Mesenchymal stem cell (in vitro differentiated cells and primary cell): ENCODE data around the gene RAB40C.

Experiments used
- DNase-seq: peaks from one replicate; pipeline ENCODE4 v3.0.0-alpha.2; 2013
- H2AFZ ChIP-seq: one replicate; pipeline ENCODE4 v1.6.1; 2013; ENCODE audit warnings: low read depth, mild to moderate bottlenecking, control low read depth, inconsistent platforms, low read length, moderate library complexity
- H2AK5ac ChIP-seq: 2 replicates; pipeline ENCODE4 v1.6.1; 2013; ENCODE audit warnings: low read length, moderate library complexity, mild to moderate bottlenecking, inconsistent platforms; ENCODE audit not compliant: severe bottlenecking
- H2BK120ac ChIP-seq: one replicate; pipeline ENCODE4 v1.6.1; 2013; ENCODE audit warnings: low read depth, mild to moderate bottlenecking, inconsistent platforms, low read length, moderate library complexity
- H2BK12ac ChIP-seq, 2 experiments: one replicate each; pipeline ENCODE4 v1.6.1; 2013; ENCODE audit warnings: inconsistent platforms in 2 of 2, low read length in 2 of 2, mild to moderate bottlenecking in 2 of 2, moderate library complexity in 2 of 2, control low read depth in 1 of 2
- H2BK15ac ChIP-seq: one replicate; pipeline ENCODE4 v1.6.1; 2013; ENCODE audit warnings: mild to moderate bottlenecking, low read depth, inconsistent platforms; ENCODE audit not compliant: poor library complexity, severe bottlenecking
- H2BK5ac ChIP-seq: 2 replicates; pipeline ENCODE4 v1.6.1; 2013; ENCODE audit warnings: low read depth, mild to moderate bottlenecking, low read length, control low read depth, inconsistent platforms; ENCODE audit not compliant: poor library complexity, severe bottlenecking
- H3K14ac ChIP-seq, 2 experiments: one replicate each; pipeline ENCODE4 v1.6.1; 2013; ENCODE audit warnings: inconsistent platforms in 2 of 2, low read length in 2 of 2, control low read depth in 1 of 2, mild to moderate bottlenecking in 1 of 2, moderate library complexity in 1 of 2
- H3K18ac ChIP-seq, 2 experiments: one replicate each; pipeline ENCODE4 v1.6.1; 2013; ENCODE audit warnings: inconsistent platforms in 2 of 2, low read length in 2 of 2, control low read depth in 1 of 2, low read depth in 1 of 2, mild to moderate bottlenecking in 1 of 2
- H3K23ac ChIP-seq, 2 experiments: one replicate each; pipeline ENCODE4 v1.6.1; 2013; ENCODE audit warnings: inconsistent platforms in 2 of 2, low read length in 2 of 2, mild to moderate bottlenecking in 2 of 2, moderate library complexity in 2 of 2, control low read depth in 1 of 2
- H3K27ac ChIP-seq: 2 replicates; pipeline ENCODE4 v1.5.1; 2013; ENCODE audit warnings: mild to moderate bottlenecking, moderate library complexity, low read length, control low read depth, inconsistent platforms; ENCODE audit not compliant: poor library complexity, severe bottlenecking
- H3K27me3 ChIP-seq, 2 experiments: 2 replicates each; pipeline versions ENCODE4 v1.6.1 to v1.7.0; 2013; ENCODE audit warnings: low read length in 2 of 2, mild to moderate bottlenecking in 2 of 2, moderate library complexity in 2 of 2, control low read depth in 1 of 2, inconsistent platforms in 1 of 2; ENCODE audit not compliant: control insufficient read depth in 1 of 2, insufficient read depth in 1 of 2
- H3K36me3 ChIP-seq, 2 experiments: 2 replicates each; pipeline versions ENCODE4 v1.6.1 to v1.7.0; 2013; ENCODE audit warnings: low read length in 2 of 2, control low read depth in 1 of 2, inconsistent platforms in 1 of 2, low read depth in 1 of 2, mild to moderate bottlenecking in 1 of 2; ENCODE audit not compliant: insufficient read depth in 2 of 2, control insufficient read depth in 1 of 2
- H3K4ac ChIP-seq, 2 experiments: one replicate each; pipeline ENCODE4 v1.6.1; 2013; ENCODE audit warnings: inconsistent platforms in 2 of 2, low read length in 2 of 2, mild to moderate bottlenecking in 2 of 2, moderate library complexity in 2 of 2, control low read depth in 1 of 2, low read depth in 1 of 2
- H3K4me1 ChIP-seq: 2 replicates; pipeline ENCODE4 v1.6.1; 2013; ENCODE audit warnings: low read depth, low read length, control low read depth; ENCODE audit not compliant: control insufficient read depth, insufficient read depth
- H3K4me2 ChIP-seq: 2 replicates; pipeline ENCODE4 v1.6.1; 2013; ENCODE audit warnings: low read length, mild to moderate bottlenecking, inconsistent platforms; ENCODE audit not compliant: poor library complexity, severe bottlenecking
- H3K4me3 ChIP-seq, 2 experiments: 2 replicates each; pipeline versions ENCODE4 v1.5.1 to v1.7.0; 2013; ENCODE audit warnings: low read length in 2 of 2, mild to moderate bottlenecking in 2 of 2, control low read depth in 1 of 2, low read depth in 1 of 2; ENCODE audit not compliant: insufficient read depth in 1 of 2
- H3K79me1 ChIP-seq: replicated peaks from 2 replicates; pipeline ENCODE4 v1.6.1; 2013; ENCODE audit warnings: mild to moderate bottlenecking, control low read depth, low read length, inconsistent platforms; ENCODE audit not compliant: poor library complexity, severe bottlenecking
- H3K9ac ChIP-seq: 2 replicates; pipeline ENCODE4 v1.7.0; 2013; ENCODE audit warnings: mild to moderate bottlenecking, low read length, moderate library complexity
- H3K9me3 ChIP-seq: 2 replicates; pipeline ENCODE4 v1.7.0; 2013; ENCODE audit warnings: mild to moderate bottlenecking, low read length; ENCODE audit not compliant: control insufficient read depth
- H4K8ac ChIP-seq: one replicate; pipeline ENCODE4 v1.6.1; 2013; ENCODE audit warnings: inconsistent platforms, mild to moderate bottlenecking, low read length, moderate library complexity
- H4K91ac ChIP-seq: one replicate; pipeline ENCODE4 v1.6.1; 2013; ENCODE audit warnings: mild to moderate bottlenecking, low read length, inconsistent platforms
- WGBS: methylation state at CpG from one replicate; pipeline ENCODE4 v1.1.7; 2013; ENCODE audit warnings: mixed read lengths; 5-methylcytosine and 5-hydroxymethylcytosine counted together

The RAB40C gene

DNA sequence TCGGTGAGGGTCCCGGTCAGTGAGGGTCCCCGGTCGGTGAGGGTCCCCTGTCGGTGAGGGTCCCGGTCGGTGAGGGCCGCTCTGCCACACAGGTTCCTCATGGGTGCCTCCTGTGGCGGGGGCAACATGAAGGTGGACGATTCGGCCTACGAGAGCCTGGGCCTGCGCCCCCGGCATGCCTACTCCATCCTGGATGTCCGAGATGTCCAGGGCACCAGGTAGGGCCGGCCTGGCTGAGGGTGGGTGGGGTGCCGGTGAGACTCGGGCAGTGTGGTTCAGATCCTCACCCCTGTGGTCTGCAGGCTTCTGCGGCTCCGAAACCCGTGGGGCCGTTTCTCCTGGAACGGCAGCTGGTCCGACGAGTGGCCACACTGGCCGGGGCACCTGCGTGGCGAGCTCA, 38.7 kb upstream of the RAB40C start:
- 96% methylated on average over 23 of the region's 28 CpGs for WGBS

DNA sequence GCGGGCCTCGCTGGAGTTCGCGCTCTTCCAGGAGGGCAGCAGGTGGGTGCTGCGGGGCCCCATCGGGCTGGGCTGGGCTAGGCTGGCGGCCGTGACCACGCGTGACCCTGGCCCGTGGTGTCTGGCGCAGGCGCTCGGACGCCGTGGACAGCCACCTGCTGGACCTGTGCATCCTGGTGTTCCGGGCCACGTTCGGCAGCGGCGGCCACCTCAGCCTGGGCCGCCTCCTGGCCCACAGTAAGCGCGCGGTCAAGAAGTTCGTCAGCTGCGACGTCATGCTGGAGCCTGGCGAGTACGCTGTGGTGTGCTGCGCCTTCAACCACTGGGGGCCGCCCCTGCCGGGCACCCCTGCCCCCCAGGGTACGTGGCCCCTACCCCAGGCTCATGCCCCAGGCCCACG, 37.7 kb upstream of the RAB40C start:
- Histone ChIP-seq H3K14ac (no peak overlapping the region), H4K91ac (no peak overlapping the region), H4K8ac (no peak overlapping the region), H3K4ac (no peak overlapping the region), H3K27ac (no peak overlapping the region), H3K36me3 (peaks cover 30 to 82% of the 10 kb centered on the region in 2 experiments), H2BK12ac (no peak overlapping the region), H3K23ac (no peak overlapping the region), H3K27me3 (peaks cover 0 to under 1% of the 10 kb centered on the region in 2 experiments), H2BK120ac (no peak overlapping the region), H2BK5ac (no peak overlapping the region), H3K79me1 (peaks cover 34% of the 10 kb centered on the region), H3K4me2 (no peak overlapping the region), H2AFZ (no peak overlapping the region), H3K4me1 (peaks cover 15% of the 10 kb centered on the region), H3K4me3 (no peak overlapping the region), H3K9ac (no peak overlapping the region), H3K9me3 (no peaks in the 10 kb centered on the region), H2AK5ac (no peak overlapping the region), H3K18ac (no peak overlapping the region), H2BK15ac (no peak overlapping the region)
- 96% methylated on average over 33 of the region's 35 CpGs for WGBS
- DNase-seq: no peak

More for the DNA sequence above, 38.7 kb upstream of the RAB40C start:
- H2BK15ac ChIP-seq: no peak overlapping the region
- no peak overlapping the region for H2AK5ac ChIP-seq
- H3K23ac ChIP-seq: no peak overlapping the region
- H2BK120ac ChIP-seq: no peak overlapping the region
- H3K79me1 ChIP-seq: peaks cover 43% of the 10 kb centered on the region
- H3K4me2 ChIP-seq: no peak overlapping the region
- no peak overlapping the region for H3K14ac ChIP-seq
- no peak overlapping the region for H2BK5ac ChIP-seq
- no peaks in the 10 kb centered on the region for H3K9me3 ChIP-seq
- no peaks in the 10 kb centered on the region for H3K27me3 ChIP-seq
- H3K4ac ChIP-seq: no peak overlapping the region
- peaks cover 15% of the 10 kb centered on the region for H3K4me1 ChIP-seq
- H4K8ac ChIP-seq: no peak overlapping the region
- DNase-seq: no peak
- H2AFZ ChIP-seq: no peak overlapping the region
- no peak overlapping the region for H2BK12ac ChIP-seq
- no peak overlapping the region for H3K27ac ChIP-seq
- H3K4me3 ChIP-seq: no peak overlapping the region
- no peak overlapping the region for H3K9ac ChIP-seq
- H4K91ac ChIP-seq: no peak overlapping the region
- no peak overlapping the region for H3K18ac ChIP-seq
- H3K36me3 ChIP-seq: peaks cover 30 to 91% of the 10 kb centered on the region in 2 experiments

DNA sequence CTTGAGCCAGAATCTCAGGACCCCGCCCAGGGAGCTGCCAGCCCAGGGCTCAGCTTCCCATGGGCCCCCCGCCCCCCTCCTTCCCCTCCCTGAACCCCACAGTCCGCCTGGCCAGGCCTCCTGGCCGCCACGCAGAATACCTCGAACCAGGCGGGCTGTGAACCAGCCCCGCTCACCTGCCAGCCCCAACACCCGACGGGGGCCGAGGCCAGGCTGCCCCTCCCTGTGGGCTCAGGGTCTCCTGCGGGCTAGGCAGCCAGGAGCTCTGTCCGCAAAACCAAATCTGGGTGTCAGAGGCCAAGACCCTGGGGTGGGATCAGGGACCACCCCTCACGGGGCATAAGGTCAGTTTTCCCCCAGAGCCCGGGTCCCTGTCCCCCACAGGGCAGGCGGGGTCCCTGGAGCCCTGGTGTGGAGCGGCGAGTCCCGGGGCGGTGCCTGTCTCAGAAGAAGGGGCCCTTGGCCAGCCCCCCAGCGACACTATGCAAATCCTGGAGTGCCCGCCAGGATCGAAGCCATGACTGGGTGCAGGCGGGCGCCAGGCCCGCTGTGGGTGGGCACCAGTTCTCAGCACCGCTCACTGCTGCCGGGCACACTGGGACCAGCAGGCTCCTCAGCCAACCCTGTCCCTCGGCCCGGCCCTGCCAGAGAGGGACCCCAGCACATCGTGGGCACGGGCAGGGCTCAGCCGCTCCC, 36.1 kb upstream of the RAB40C start:
- H3K4ac ChIP-seq: no peak overlapping the region
- peaks cover 20% of the 10 kb centered on the region for H3K79me1 ChIP-seq
- 96% methylated on average over 33 of the region's 33 CpGs for WGBS
- H3K4me3 ChIP-seq: no peak overlapping the region
- no peak overlapping the region for H2BK15ac ChIP-seq
- H2AFZ ChIP-seq: no peak overlapping the region
- H3K14ac ChIP-seq: no peak overlapping the region
- H3K27me3 ChIP-seq: peaks cover 12% of the 10 kb centered on the region in 2 experiments
- peaks cover 20% of the 10 kb centered on the region for H3K4me1 ChIP-seq
- no peak overlapping the region for H3K18ac ChIP-seq
- no peak overlapping the region for H3K4me2 ChIP-seq
- no peak overlapping the region for H2AK5ac ChIP-seq
- no peaks in the 10 kb centered on the region for H3K9me3 ChIP-seq
- H3K27ac ChIP-seq: no peak overlapping the region
- no peak overlapping the region for H2BK5ac ChIP-seq
- H2BK120ac ChIP-seq: no peak overlapping the region
- no peak for DNase-seq
- H4K8ac ChIP-seq: no peak overlapping the region
- H4K91ac ChIP-seq: no peak overlapping the region
- peak overlapping the region; percentile 29 for H3K9ac ChIP-seq
- peaks cover 24 to 69% of the 10 kb centered on the region in 2 experiments for H3K36me3 ChIP-seq
- H2BK12ac ChIP-seq: no peak overlapping the region
- no peak overlapping the region for H3K23ac ChIP-seq

DNA sequence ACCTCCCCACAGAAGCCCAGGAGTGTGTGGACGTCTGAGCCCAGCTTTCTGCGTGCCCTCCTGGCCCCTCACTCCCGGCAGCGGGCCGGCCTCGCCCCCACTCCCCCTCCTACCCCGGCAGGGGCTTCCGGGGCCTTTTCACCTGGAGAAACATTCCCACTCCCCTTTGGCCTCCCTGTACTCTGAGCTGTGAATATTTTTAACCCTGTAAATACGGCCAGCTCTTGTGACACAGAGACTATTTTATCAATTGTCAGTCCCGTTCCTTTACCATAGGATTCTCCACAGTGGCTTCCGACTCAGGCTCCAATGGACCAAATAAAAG, 35.6 kb upstream of the RAB40C start:
- no peaks in the 10 kb centered on the region for H3K9me3 ChIP-seq
- H4K91ac ChIP-seq: no peak overlapping the region
- H4K8ac ChIP-seq: no peak overlapping the region
- H2AFZ ChIP-seq: no peak overlapping the region
- no peak overlapping the region for H3K14ac ChIP-seq
- H3K23ac ChIP-seq: no peak overlapping the region
- H2BK15ac ChIP-seq: no peak overlapping the region
- no peak overlapping the region for H2BK120ac ChIP-seq
- no peak overlapping the region for H3K18ac ChIP-seq
- no peak overlapping the region for H3K4ac ChIP-seq
- H2BK12ac ChIP-seq: no peak overlapping the region
- H3K27ac ChIP-seq: no peak overlapping the region
- no peak overlapping the region for H3K4me3 ChIP-seq
- no peak overlapping the region for H2BK5ac ChIP-seq
- peaks cover 24% of the 10 kb centered on the region for H3K4me1 ChIP-seq
- no peak overlapping the region for H3K4me2 ChIP-seq
- peaks cover 17% of the 10 kb centered on the region in 2 experiments for H3K27me3 ChIP-seq
- peaks cover 22 to 64% of the 10 kb centered on the region in 2 experiments for H3K36me3 ChIP-seq
- WGBS: 83% methylated on average over 11 of the region's 11 CpGs
- H3K79me1 ChIP-seq: peaks cover 19% of the 10 kb centered on the region
- no peak overlapping the region for H2AK5ac ChIP-seq
- peak overlapping the region; percentile 29 for H3K9ac ChIP-seq
- no peak for DNase-seq
